GM18519 (cell line): ENCODE data around the gene DCTN4.
"Not testable (repeated sequence)": the region's sequence is repeated elsewhere in the genome, so short reads cannot be mapped to it uniquely, and the experiment has no call there.

ENCODE experiments used
- ATAC-seq: cut with Tn5 transposase; IDR thresholded peaks from one replicate; pipeline ENCODE4 v1.9.1; 2021; ENCODE audit warnings: mild to moderate bottlenecking, moderate library complexity; ENCODE audit not compliant: unreplicated experiment, low FRiP score

DCTN4 gene

GRCh38 chr5:150778517-150779396 is 19.9 kb upstream of the DCTN4 start, which contains the start of gene SMIM3:
TSS of gene SMIM3 (plus strand) at chr5:150778757. CDS start at chr5:150795441, 16,684 bp downstream.
- no peak for ATAC-seq

GRCh38 chr5:150778088-150778516 is 19.3 kb upstream of the DCTN4 start:
- ATAC-seq, result no peak

- no peak for ATAC-seq
Measured at GRCh38 chr5:150777685-150778084, 18.9 kb upstream of the DCTN4 start.

DNA sequence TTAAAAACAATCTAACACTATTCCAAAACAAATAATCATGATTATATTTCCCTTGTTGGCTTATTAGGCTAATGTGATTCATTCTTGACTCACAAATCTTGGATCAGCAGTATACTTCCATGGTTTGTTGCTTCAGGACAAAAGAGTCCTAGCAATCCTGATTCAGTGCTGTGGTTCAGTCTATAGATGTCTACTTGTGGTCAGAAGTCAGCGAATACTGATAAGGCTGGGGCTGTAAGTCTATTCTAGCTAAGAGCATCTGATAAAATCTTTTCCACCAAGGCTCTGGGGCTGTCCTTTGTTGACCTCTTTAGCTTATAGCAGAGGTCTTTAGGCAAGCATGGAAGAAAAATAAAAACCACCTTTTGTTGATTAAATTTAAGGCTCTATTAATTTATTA is 15.3 kb upstream of the DCTN4 start:
- no peak for ATAC-seq

GRCh38 chr5:150771034-150771795 is 12.4 kb upstream of the DCTN4 start:
- no peak for ATAC-seq

DNA sequence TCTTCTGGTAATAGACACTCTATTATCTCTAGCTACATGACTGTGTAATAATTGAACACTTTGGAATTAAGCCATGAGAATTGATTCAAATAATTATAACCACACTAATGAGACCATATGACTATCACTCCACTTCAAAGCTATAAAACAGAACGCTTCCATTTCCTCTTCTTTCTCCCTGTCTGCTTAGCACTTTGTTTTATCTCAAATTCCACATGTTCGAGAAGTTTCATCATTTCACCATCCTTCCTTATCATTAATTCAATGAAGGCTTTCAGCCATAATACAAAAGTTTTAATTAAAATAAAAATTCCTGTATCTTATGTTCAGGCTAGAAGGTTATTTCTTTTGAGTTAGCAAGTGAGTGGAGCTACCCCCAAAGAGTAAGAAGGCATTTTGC is 7.4 kb upstream of the DCTN4 start:
- ATAC-seq, result no peak

- no peak for ATAC-seq
Measured at GRCh38 chr5:150765799-150766169, 7.0 kb upstream of the DCTN4 start.

DNA sequence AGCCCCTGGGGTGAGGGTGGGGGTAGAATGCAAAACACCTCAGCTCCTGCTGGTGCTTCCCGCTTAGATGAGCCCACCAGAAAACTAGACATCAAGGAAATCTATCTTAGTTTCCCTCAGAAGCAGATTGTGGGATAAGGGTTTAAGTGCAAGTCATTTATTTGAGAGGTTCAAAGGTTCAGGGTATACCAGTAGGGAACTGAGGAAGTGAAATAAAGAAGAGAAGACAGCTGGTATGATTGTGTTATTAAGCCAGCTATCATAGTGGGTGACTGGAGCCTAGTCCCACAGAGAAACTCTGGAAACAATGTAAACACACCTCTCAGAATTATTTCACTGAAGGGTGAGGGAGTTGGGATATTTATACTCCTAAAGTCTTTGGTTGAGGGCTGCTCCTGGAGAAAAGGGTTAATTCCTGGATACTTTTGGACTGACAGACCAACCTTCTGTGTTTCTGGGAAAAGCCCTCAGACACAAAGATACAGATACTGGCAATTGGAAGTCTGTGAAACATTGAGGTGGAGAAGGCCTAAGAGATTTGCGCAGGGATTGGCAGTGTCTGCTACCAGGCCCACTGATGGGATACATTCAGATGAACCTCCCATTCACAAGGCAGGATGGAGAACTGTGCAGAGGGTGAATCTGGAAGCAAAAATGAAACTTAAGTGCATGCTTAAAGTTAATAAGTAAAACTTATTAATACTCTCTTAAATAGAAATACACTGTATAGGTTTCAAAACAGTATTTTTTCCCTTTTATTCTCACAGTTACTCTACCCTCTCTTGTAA is 6.4 kb upstream of the DCTN4 start:
- ATAC-seq, result no peak

DNA sequence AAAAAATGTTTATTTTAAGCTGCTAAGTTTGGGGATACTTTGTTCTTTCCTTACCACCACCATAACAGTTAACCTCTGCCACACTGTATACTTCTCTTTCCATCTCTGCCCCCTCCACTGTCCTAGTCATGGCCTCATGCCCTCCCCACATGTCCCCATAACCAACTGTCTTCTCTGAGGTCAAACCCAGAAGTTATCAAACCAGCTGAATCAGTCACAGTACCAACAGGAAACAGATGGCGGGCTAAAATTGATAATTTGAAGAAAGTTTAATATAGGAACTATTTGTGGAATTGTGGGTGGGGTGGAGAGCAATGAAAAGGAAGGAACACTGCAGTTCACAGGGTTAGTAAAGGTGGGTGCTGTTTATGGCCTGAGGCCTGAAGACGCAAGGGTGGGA is 5.7 kb upstream of the DCTN4 start:
- no peak for ATAC-seq

- no peak for ATAC-seq
Measured at GRCh38 chr5:150763023-150763769, 4.4 kb upstream of the DCTN4 start.

GRCh38 chr5:150762211-150762610 is 3.4 kb upstream of the DCTN4 start:
- no peak for ATAC-seq

DNA sequence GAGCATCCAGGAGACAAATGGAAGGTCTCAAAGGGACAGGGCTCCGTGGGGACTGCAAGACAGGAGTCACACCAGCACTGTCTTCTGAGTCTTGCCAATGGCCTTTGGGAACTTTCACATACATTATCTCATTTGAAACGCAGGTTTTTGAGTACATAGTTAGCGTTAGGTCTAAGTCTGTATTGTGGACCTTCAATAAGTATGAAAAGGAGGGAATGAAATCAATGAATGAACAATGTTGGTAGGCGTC is 442 bp upstream of the DCTN4 start:
- ATAC-seq, result no peak

- ATAC-seq, result peak; percentile 1
Measured at GRCh38 chr5:150758203-150758530, 650 bp downstream of the DCTN4 start.

- ATAC-seq, result no peak
Measured at GRCh38 chr5:150757087-150757649, 1.6 kb downstream of the DCTN4 start.

- no peak for ATAC-seq
Measured at GRCh38 chr5:150753863-150754262, 5.0 kb downstream of the DCTN4 start.

GRCh38 chr5:150753463-150753862 is 5.4 kb downstream of the DCTN4 start:
- ATAC-seq, result no peak

GRCh38 chr5:150751096-150751891 is 7.5 kb downstream of the DCTN4 start:
- ATAC-seq, result no peak

DNA sequence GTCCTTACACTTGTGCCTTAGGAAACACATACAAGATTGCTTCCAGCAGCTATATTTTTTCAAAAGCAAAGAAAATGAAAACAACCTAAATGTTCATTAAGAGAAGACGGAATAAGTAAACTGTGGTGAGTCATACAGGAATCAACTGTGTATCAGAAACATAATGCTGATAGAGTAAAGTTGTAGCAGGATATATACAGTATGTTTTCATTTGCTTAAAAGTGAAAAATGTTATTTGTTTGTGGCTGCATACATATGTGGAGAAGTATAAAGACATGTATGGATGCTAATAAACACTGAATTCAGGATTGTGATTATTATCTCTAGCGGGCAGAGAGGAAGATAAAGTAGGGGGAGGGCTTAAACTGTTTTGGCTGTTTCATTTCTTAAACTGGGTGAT is 8.3 kb downstream of the DCTN4 start:
- ATAC-seq, result no peak

GRCh38 chr5:150743142-150743488 is 15.7 kb downstream of the DCTN4 start:
- ATAC-seq, result not testable (repeated sequence)
